ENCODE results near the gene CARD8. TPM values are rescaled to one million over a fixed set of nuclear protein-coding genes. Genes with fewer than 3 reads are reported as not detected.

CARD8 gene
- total RNA-seq, 1 experiment from 2014 or later = 17.7 TPM

- H3K27me3 ChIP-seq (replicated peaks; ENCODE audit: control insufficient read depth, insufficient read depth, low read length) = no peaks in the 10 kb centered on the region
- H3K4me3 Mint-ChIP-seq (ENCODE audit: unreplicated experiment) = no peak overlapping the region
- no peaks in the 10 kb centered on the region for H3K4me1 ChIP-seq
- TF ChIP-seq CTCF (IDR thresholded peaks at IDR 0.05; ENCODE audit: insufficient read depth in 1 of 2, low read depth in 1 of 2, low read length in 1 of 2, severe bottlenecking in 1 of 2, unreplicated experiment in 1 of 2) = peak; percentile 25 to 69
- H3K27ac Mint-ChIP-seq (ENCODE audit: unreplicated experiment) = no peak overlapping the region
- no peak overlapping the region for H3K4me3 ChIP-seq (ENCODE audit: low read depth, low read length)
- no TSS peak for BruUV-seq (replicated peaks)
- no peaks in the 10 kb centered on the region for H3K4me1 Mint-ChIP-seq (ENCODE audit: low read depth, unreplicated experiment)
- intact Hi-C loops (cut with micrococcal nuclease; ENCODE audit: unreplicated experiment) = no loop called here
- H3K36me3 ChIP-seq (ENCODE audit: control insufficient read depth, insufficient read depth, low read length) = no peaks in the 10 kb centered on the region
- CTCF ChIA-PET = interaction anchor here (1.4 kb wide), 1 partner anchor 9 kb away, joined by 5 read pairs; no protein-coding TSS in a partner anchor
- peaks cover 9% of the 10 kb centered on the region for H3K36me3 Mint-ChIP-seq (ENCODE audit: insufficient read depth, unreplicated experiment)
- no peaks in the 10 kb centered on the region for H3K27me3 Mint-ChIP-seq (ENCODE audit: insufficient read depth, unreplicated experiment)
- no peaks in the 10 kb centered on the region for H3K9me3 Mint-ChIP-seq (ENCODE audit: unreplicated experiment)
- DNase-seq = peak in 1 of 2 experiments; percentile 23
- POLR2A ChIA-PET = no interaction called here
- no peaks in the 10 kb centered on the region for H3K9me3 ChIP-seq
These were observed 61.5 kb downstream of the CARD8 start for GRCh38 chr19:48194041-48194843.

DNA sequence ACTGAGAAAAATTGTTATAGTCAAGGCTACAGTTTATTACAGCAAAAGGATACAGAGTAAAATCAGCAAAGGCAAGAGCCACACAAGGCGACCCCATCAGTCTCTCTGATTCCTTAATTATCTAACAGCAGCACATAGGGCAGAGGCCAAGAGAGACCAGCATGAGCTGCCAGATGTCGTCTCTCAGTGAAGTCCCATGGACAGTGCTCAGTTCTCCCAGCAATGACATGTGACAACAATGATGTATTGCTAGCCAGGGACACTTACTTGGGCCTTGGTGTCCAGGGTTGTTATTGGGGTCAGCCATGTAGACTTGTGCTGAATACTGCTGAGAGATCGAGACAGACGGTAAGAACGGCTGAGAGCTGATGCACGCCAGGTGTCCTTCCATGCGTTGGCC, 63.0 kb downstream of the CARD8 start:
- no peaks in the 10 kb centered on the region for H3K4me1 ChIP-seq
- H3K27me3 Mint-ChIP-seq (ENCODE audit: insufficient read depth, unreplicated experiment) = no peaks in the 10 kb centered on the region
- DNase-seq = peak in 1 of 2 experiments; percentile 11
- intact Hi-C loops (cut with micrococcal nuclease; ENCODE audit: unreplicated experiment) = no loop called here
- no peaks in the 10 kb centered on the region; the same call in 1 of the 2 replicates for H3K36me3 ChIP-seq (ENCODE audit: control insufficient read depth, insufficient read depth, low read length)
- no peak overlapping the region for H3K4me3 Mint-ChIP-seq (ENCODE audit: unreplicated experiment)
- peaks cover 9% of the 10 kb centered on the region for H3K36me3 Mint-ChIP-seq (ENCODE audit: insufficient read depth, unreplicated experiment)
- POLR2A ChIA-PET = no interaction called here
- no peak overlapping the region for H3K4me3 ChIP-seq (ENCODE audit: low read depth, low read length)
- H3K4me1 Mint-ChIP-seq (ENCODE audit: low read depth, unreplicated experiment) = no peaks in the 10 kb centered on the region
- no peaks in the 10 kb centered on the region for H3K27me3 ChIP-seq (replicated peaks; ENCODE audit: control insufficient read depth, insufficient read depth, low read length)
- H3K9me3 ChIP-seq = no peaks in the 10 kb centered on the region
- H3K9me3 Mint-ChIP-seq (ENCODE audit: unreplicated experiment) = no peaks in the 10 kb centered on the region
- TF ChIP-seq CTCF (IDR thresholded peaks at IDR 0.05; ENCODE audit: insufficient read depth in 1 of 2, low read depth in 1 of 2, low read length in 1 of 2, severe bottlenecking in 1 of 2, unreplicated experiment in 1 of 2) = no peak
- CTCF ChIA-PET = no interaction called here
- H3K27ac Mint-ChIP-seq (ENCODE audit: unreplicated experiment) = no peak overlapping the region
- BruUV-seq (replicated peaks) = no TSS peak

GRCh38 chr19:48190885-48191284, 64.8 kb downstream of the CARD8 start:
- H3K4me3 ChIP-seq (ENCODE audit: low read depth, low read length) = no peak overlapping the region
- CTCF ChIA-PET = interaction anchor here (1.0 to 1.6 kb wide), 3 partner anchors 13 to 143 kb away, joined by 4 to 45 read pairs (median 4); no protein-coding TSS in a partner anchor
- POLR2A ChIA-PET = interaction anchor here (0.6 to 1.6 kb wide), 2 partner anchors 12 to 1078 kb away, joined by 3 to 15 read pairs; partner anchors contain the start of gene ZC3H4
- no peak overlapping the region for H3K27ac Mint-ChIP-seq (ENCODE audit: unreplicated experiment)
- H3K9me3 Mint-ChIP-seq (ENCODE audit: unreplicated experiment) = no peaks in the 10 kb centered on the region
- H3K4me1 Mint-ChIP-seq (ENCODE audit: low read depth, unreplicated experiment) = no peaks in the 10 kb centered on the region
- no TSS peak for BruUV-seq (replicated peaks)
- no peaks in the 10 kb centered on the region; the same call in 1 of the 2 replicates for H3K36me3 ChIP-seq (ENCODE audit: control insufficient read depth, insufficient read depth, low read length)
- H3K27me3 Mint-ChIP-seq (ENCODE audit: insufficient read depth, unreplicated experiment) = no peaks in the 10 kb centered on the region
- no peaks in the 10 kb centered on the region for H3K9me3 ChIP-seq
- H3K36me3 Mint-ChIP-seq (ENCODE audit: insufficient read depth, unreplicated experiment) = peaks cover 9% of the 10 kb centered on the region
- peak overlapping the region; percentile 35 for H3K4me3 Mint-ChIP-seq (ENCODE audit: unreplicated experiment)
- H3K27me3 ChIP-seq (replicated peaks; ENCODE audit: control insufficient read depth, insufficient read depth, low read length) = no peaks in the 10 kb centered on the region
- no peak for TF ChIP-seq CTCF (IDR thresholded peaks at IDR 0.05; ENCODE audit: insufficient read depth in 1 of 2, low read depth in 1 of 2, low read length in 1 of 2, severe bottlenecking in 1 of 2, unreplicated experiment in 1 of 2)
- no peak for DNase-seq
- H3K4me1 ChIP-seq = no peaks in the 10 kb centered on the region
- intact Hi-C loops (cut with micrococcal nuclease; ENCODE audit: unreplicated experiment) = loop anchor here (1.0 kb wide), 2 partner anchors 12 to 69 kb away; no protein-coding TSS in a partner anchor

Data from Caco-2 (cell line).